Measurements from ENCODE around the gene OSBPL7.

The OSBPL7 gene

GRCh38 chr17:47831003-47831933 lies 9.7 kb upstream of the OSBPL7 start, which contains the start of the genes LRRC46 and MRPL10 (continued):
- TF ChIP-seq ZNF513 (tag by site-specific recombination; IDR thresholded peaks at IDR 0.05), result no peak
- peak; percentile 75 for TF ChIP-seq GLIS1 (tag by site-specific recombination; IDR thresholded peaks at IDR 0.05)
- TF ChIP-seq ZNF404 (tag by site-specific recombination; IDR thresholded peaks at IDR 0.05), result no peak
- TF ChIP-seq HIC1 (tag by site-specific recombination; IDR thresholded peaks at IDR 0.05), result no peak
- no peak for TF ChIP-seq ZNF560 (tag by site-specific recombination; IDR thresholded peaks at IDR 0.05; ENCODE audit: borderline replicate concordance)
- no peak for TF ChIP-seq ZNF704 (tag by site-specific recombination; IDR thresholded peaks at IDR 0.05)
- TF ChIP-seq ZNF239 (tag by site-specific recombination; IDR thresholded peaks at IDR 0.05), result no peak; the same call in 1 of the 2 replicates
- peak; percentile 64 for TF ChIP-seq EGR2 (tag by site-specific recombination; IDR thresholded peaks at IDR 0.05; ENCODE audit: low read depth)
- TF ChIP-seq ZSCAN23 (tag by site-specific recombination; IDR thresholded peaks at IDR 0.05), result no peak
- no peak for TF ChIP-seq ZNF548 (tag by site-specific recombination; IDR thresholded peaks at IDR 0.05)
- TF ChIP-seq ZNF169 (tag by site-specific recombination; IDR thresholded peaks at IDR 0.05), result no peak
- TF ChIP-seq ELK4 (IDR thresholded peaks at IDR 0.05; ENCODE audit: borderline replicate concordance, low read depth, low read length), result peak; percentile 92; the same call in 1 of the 2 replicates
- TF ChIP-seq RBAK (tag by site-specific recombination; IDR thresholded peaks at IDR 0.05), result no peak
- no peak for TF ChIP-seq ZNF473 (tag by site-specific recombination; IDR thresholded peaks at IDR 0.05)
- TF ChIP-seq ZNF274 (IDR thresholded peaks at IDR 0.05; ENCODE audit: low read length), result no peak
- no peak for TF ChIP-seq ZNF274 (tag by site-specific recombination; IDR thresholded peaks at IDR 0.05; ENCODE audit: borderline replicate concordance)
- TF ChIP-seq ZBTB26 (tag by site-specific recombination; optimal IDR thresholded peaks at IDR 0.05), result peak; percentile 29
- TF ChIP-seq ZBTB11 (tag by site-specific recombination; conservative IDR thresholded peaks at IDR 0.05; ENCODE audit: low read depth), result peak; percentile 95
- no peak; the same call in 1 of the 2 replicates for TF ChIP-seq ZNF223 (tag by site-specific recombination; IDR thresholded peaks at IDR 0.05)
- TF ChIP-seq KLF9 (tag by site-specific recombination; IDR thresholded peaks at IDR 0.05; ENCODE audit: low read depth), result peak; percentile 82
- TF ChIP-seq ZNF292 (tag by site-specific recombination; IDR thresholded peaks at IDR 0.05; ENCODE audit: borderline replicate concordance, low read depth), result no peak
- no peak for TF ChIP-seq MZF1 (tag by site-specific recombination; IDR thresholded peaks at IDR 0.05; ENCODE audit: borderline replicate concordance)
- TF ChIP-seq ZNF324 (tag by site-specific recombination; IDR thresholded peaks at IDR 0.05), result 0 out of 2 replicates have a peak, but pooled peaks have one; percentile 42
- peak; percentile 45; the same call in 1 of the 2 replicates for TF ChIP-seq INSM2 (tag by site-specific recombination; IDR thresholded peaks at IDR 0.05)
- no peak for TF ChIP-seq ZNF37A (tag by site-specific recombination; IDR thresholded peaks at IDR 0.05)
- TF ChIP-seq ZNF529 (tag by site-specific recombination; IDR thresholded peaks at IDR 0.05; ENCODE audit: insufficient replicate concordance), result no peak

Data from HEK293 (cell line).